Right atrium auricular region (tissue), 2 donors: Measurements from ENCODE around the gene C19orf47. TPM values are rescaled to one million over a fixed set of nuclear protein-coding genes. Genes with fewer than 3 reads are reported as not detected.
A peak's percentile ranks its signal among the peaks of the same experiment; 100 is the strongest.

Experiments used
- DNase-seq: peaks from one replicate; pipeline ENCODE4 v3.0.0-alpha.2; 2019; ENCODE audit warnings: low spot score
- H3K27ac ChIP-seq, 2 donors: fragments of 200-600 bp; sonication (generic); 1 replicate in 1 of 2; 2 replicates in 1 of 2; pipeline ENCODE4 v1.5.1; 2016 to 2019
- H3K27me3 ChIP-seq, 2 donors: fragments of 200-600 bp; sonication (generic); one replicate each; pipeline versions ENCODE4 v1.5.1 to v1.6.0; 2017 to 2019
- H3K36me3 ChIP-seq: fragments of 200-600 bp; sonication (generic); one replicate; pipeline ENCODE4 v1.5.1; 2016
- H3K4me1 ChIP-seq, 2 donors: fragments of 200-600 bp; sonication (generic); one replicate each; pipeline versions ENCODE4 v1.5.1 to v1.6.0; 2017 to 2019
- H3K4me3 ChIP-seq, 2 donors: fragments of 200-600 bp; sonication (generic); 1 replicate in 1 of 2; 2 replicates in 1 of 2; pipeline ENCODE4 v1.5.1; 2017 to 2019; ENCODE audit warnings: mild to moderate bottlenecking in 1 of 2, moderate library complexity in 1 of 2
- H3K9me3 ChIP-seq, 2 donors: fragments of 200-600 bp; sonication (generic); one replicate each; pipeline ENCODE4 v1.5.1; 2019
- CTCF ChIP-seq, 2 donors: fragments of 200-600 bp; sonication (generic); IDR thresholded peaks; one replicate each; pipeline ENCODE4 v1.5.1; 2019; ENCODE audit warnings: antibody characterized with exemption in 2 of 2
- total RNA-seq, 2 donors: library from RNA; depleted of rRNA; stranded (reverse); fragments of >200 nt; gene quantifications; one replicate each; pipeline ENCODE4 v1.1.0, GENCODE V29; 2016

C19orf47 gene
- total RNA-seq, 2 donors from 2014 or later: 58.2 to 88.2 TPM

GRCh38 chr19:40366697-40367561 lies 18.7 kb upstream of the C19orf47 start:
- Histone ChIP-seq H3K36me3 (peaks cover 34% of the 10 kb centered on the region), H3K27ac (no peak overlapping the region), H3K27me3 (no peaks in the 10 kb centered on the region), H3K9me3 (no peaks in the 10 kb centered on the region), H3K4me3 (no peak overlapping the region), H3K4me1 (peaks cover 0 to 15% of the 10 kb centered on the region in 2 donors)
- TF ChIP-seq CTCF (IDR thresholded peaks at IDR 0.05): no peak
- no peak for DNase-seq

- H3K27ac ChIP-seq: peak overlapping the region; percentile 4 to 40
- DNase-seq: no peak
- peak overlapping the region; percentile 24 to 45 for H3K4me3 ChIP-seq
Measured at GRCh38 chr19:40365613-40366401, 17.6 kb upstream of the C19orf47 start.

GRCh38 chr19:40365010-40365409 lies 16.8 kb upstream of the C19orf47 start:
- Histone ChIP-seq H3K4me3 (peak overlapping the region in 1 of 2 donors; percentile 45), H3K27ac (no peak overlapping the region), H3K36me3 (peaks cover 16% of the 10 kb centered on the region), H3K4me1 (peaks cover 0 to 15% of the 10 kb centered on the region in 2 donors), H3K9me3 (no peaks in the 10 kb centered on the region), H3K27me3 (no peaks in the 10 kb centered on the region)
- no peak for TF ChIP-seq CTCF (IDR thresholded peaks at IDR 0.05)
- no peak for DNase-seq

More at GRCh38 chr19:40365613-40366401, 17.6 kb upstream of the C19orf47 start:
- Histone ChIP-seq H3K4me1 (peaks cover 0 to 15% of the 10 kb centered on the region in 2 donors), H3K27me3 (no peaks in the 10 kb centered on the region), H3K36me3 (peaks cover 24% of the 10 kb centered on the region), H3K9me3 (no peaks in the 10 kb centered on the region)
- TF ChIP-seq CTCF (IDR thresholded peaks at IDR 0.05): no peak

- Histone ChIP-seq H3K36me3 (peaks cover 12% of the 10 kb centered on the region), H3K4me1 (peaks cover 0 to 15% of the 10 kb centered on the region in 2 donors), H3K9me3 (no peaks in the 10 kb centered on the region), H3K27ac (no peak overlapping the region), H3K27me3 (no peaks in the 10 kb centered on the region), H3K4me3 (no peak overlapping the region)
- no peak for DNase-seq
- no peak for TF ChIP-seq CTCF (IDR thresholded peaks at IDR 0.05)
Measured at GRCh38 chr19:40363069-40363468, 14.9 kb upstream of the C19orf47 start.

GRCh38 chr19:40362160-40362559 lies 14.0 kb upstream of the C19orf47 start:
- Histone ChIP-seq H3K27me3 (no peaks in the 10 kb centered on the region), H3K36me3 (peaks cover 3% of the 10 kb centered on the region), H3K9me3 (no peaks in the 10 kb centered on the region), H3K4me3 (no peak overlapping the region), H3K4me1 (peaks cover 0 to 15% of the 10 kb centered on the region in 2 donors), H3K27ac (no peak overlapping the region)
- no peak for DNase-seq
- TF ChIP-seq CTCF (IDR thresholded peaks at IDR 0.05): no peak
